HepG2 (cell line): Measurements from ENCODE around the gene SCN9A. TPM values are rescaled to one million over a fixed set of nuclear protein-coding genes. Genes with fewer than 3 reads are reported as not detected.
A peak's percentile ranks its signal among the peaks of the same experiment; 100 is the strongest.

Experiments used
- FOXA1 ChIP-seq, 2 experiments: fragments of 450-650 bp in 1 of 2; sonication (generic) in 1 of 2; formaldehyde crosslinking in 1 of 2; IDR thresholded peaks; 2 replicates each; pipeline versions ENCODE4 v1.4.0 to v1.6.1; 2016 to 2020; ENCODE audit warnings: missing genetic modification reagents in 1 of 2
- KLF9 ChIP-seq: IDR thresholded peaks from 2 replicates; pipeline ENCODE4 v1.6.1; 2016; ENCODE audit warnings: low read depth
- MED8 ChIP-seq: sonication (generic); formaldehyde crosslinking; IDR thresholded peaks from 2 replicates; pipeline ENCODE4 v1.8.1; 2023; ENCODE audit warnings: mild to moderate bottlenecking, missing genetic modification reagents; ENCODE audit not compliant: insufficient replicate concordance
- NCOA1 ChIP-seq: sonication (generic); formaldehyde crosslinking; IDR thresholded peaks from 2 replicates; pipeline ENCODE4 v1.9.0; 2021; ENCODE audit warnings: missing genetic modification reagents
- NKX3-1 ChIP-seq: sonication (generic); formaldehyde crosslinking; IDR thresholded peaks from 2 replicates; pipeline ENCODE4 v1.5.0; 2020; ENCODE audit warnings: missing genetic modification reagents
- NR2F2 ChIP-seq: IDR thresholded peaks from 2 replicates; pipeline ENCODE4 v1.6.1; 2012; ENCODE audit warnings: low read depth, inconsistent platforms, borderline replicate concordance
- SOX5 ChIP-seq: IDR thresholded peaks from 2 replicates; pipeline ENCODE4 v1.6.1; 2016; ENCODE audit warnings: borderline replicate concordance
- ZC3H13 ChIP-seq: sonication (generic); formaldehyde crosslinking; IDR thresholded peaks from 2 replicates; pipeline ENCODE4 v1.8.1; 2023; ENCODE audit warnings: mild to moderate bottlenecking, missing genetic modification reagents, moderate library complexity
- ZFP82 ChIP-seq: sonication (generic); formaldehyde crosslinking; IDR thresholded peaks from 2 replicates; pipeline ENCODE4 v1.5.1; 2020; ENCODE audit warnings: mild to moderate bottlenecking, missing genetic modification reagents, borderline replicate concordance
- ZNF333 ChIP-seq: sonication (generic); formaldehyde crosslinking; IDR thresholded peaks from 2 replicates; pipeline ENCODE4 v1.4.0; 2020; ENCODE audit warnings: mild to moderate bottlenecking, missing genetic modification reagents, borderline replicate concordance
- ZNF441 ChIP-seq: sonication (generic); formaldehyde crosslinking; IDR thresholded peaks from 2 replicates; pipeline ENCODE4 v1.7.0; 2021; ENCODE audit warnings: missing genetic modification reagents, borderline replicate concordance
- ZNF569 ChIP-seq: sonication (generic); formaldehyde crosslinking; IDR thresholded peaks from 2 replicates; pipeline ENCODE4 v1.5.0; 2020; ENCODE audit warnings: mild to moderate bottlenecking, missing genetic modification reagents, moderate library complexity, borderline replicate concordance
- ZNF749 ChIP-seq: sonication (generic); formaldehyde crosslinking; IDR thresholded peaks from 2 replicates; pipeline ENCODE4 v1.8.0; 2022; ENCODE audit warnings: mild to moderate bottlenecking, missing genetic modification reagents, moderate library complexity, borderline replicate concordance
- ZNF776 ChIP-seq: sonication (generic); formaldehyde crosslinking; IDR thresholded peaks from 2 replicates; pipeline ENCODE4 v1.4.0; 2020; ENCODE audit warnings: mild to moderate bottlenecking, missing genetic modification reagents
- ZNF781 ChIP-seq: sonication (generic); formaldehyde crosslinking; IDR thresholded peaks from 2 replicates; pipeline ENCODE4 v1.5.1; 2020; ENCODE audit warnings: borderline replicate concordance, mild to moderate bottlenecking, missing genetic modification reagents; ENCODE audit errors: not compliant biosample characterization
- ZSCAN29 ChIP-seq: sonication (generic); formaldehyde crosslinking; conservative IDR thresholded peaks from 2 replicates; pipeline ENCODE4 v1.4.0; 2020; ENCODE audit warnings: mild to moderate bottlenecking, missing genetic modification reagents
- ZSCAN31 ChIP-seq: sonication (generic); formaldehyde crosslinking; IDR thresholded peaks from 2 replicates; pipeline ENCODE4 v1.5.0; 2020; ENCODE audit warnings: low read depth, mild to moderate bottlenecking, missing genetic modification reagents
- polyA plus RNA-seq, 8 experiments: library from polyadenylated mRNA; depleted of rRNA in 3 of 8; stranded (reverse) in 7 of 8; unstranded in 1 of 8; fragments of >200 nt; fragmentation: Illumina TruSeq in 4 of 8; extraction: Trizol in 4 of 8; gene quantifications; 2 replicates each; pipeline versions ENCODE4 v1.2.1 to v1.2.3, GENCODE V29; 2011 to 2016; ENCODE audit warnings: low read depth in 4 of 8, missing spikeins in 1 of 8, mixed read lengths in 1 of 8; ENCODE audit not compliant: insufficient read depth in 1 of 8
- total RNA-seq, 5 experiments: library from RNA; depleted of rRNA; stranded (reverse); fragments of >200 nt; fragmentation: Illumina TruSeq; extraction: Trizol; gene quantifications; 2 replicates each; pipeline ENCODE4 v1.2.3, GENCODE V29; 2016; ENCODE audit warnings: low read depth in 1 of 5
- TF ChIP-seq, protein P1 (sequence below): sonication (generic); formaldehyde crosslinking; IDR thresholded peaks from 2 replicates; pipeline ENCODE4 v1.4.0; 2020; ENCODE audit warnings: missing genetic modification reagents
- TF ChIP-seq, protein P2 (sequence below): sonication (generic); formaldehyde crosslinking; IDR thresholded peaks from 2 replicates; pipeline ENCODE4 v1.5.0; 2020; ENCODE audit warnings: mild to moderate bottlenecking, missing genetic modification reagents, borderline replicate concordance

The SCN9A gene
- total and polyA plus RNA-seq, 2 of the 13 experiments (the other 11 are each of a cell fraction or from before 2014, with no cell fraction given): 15.3 to 24.3 TPM

DNA sequence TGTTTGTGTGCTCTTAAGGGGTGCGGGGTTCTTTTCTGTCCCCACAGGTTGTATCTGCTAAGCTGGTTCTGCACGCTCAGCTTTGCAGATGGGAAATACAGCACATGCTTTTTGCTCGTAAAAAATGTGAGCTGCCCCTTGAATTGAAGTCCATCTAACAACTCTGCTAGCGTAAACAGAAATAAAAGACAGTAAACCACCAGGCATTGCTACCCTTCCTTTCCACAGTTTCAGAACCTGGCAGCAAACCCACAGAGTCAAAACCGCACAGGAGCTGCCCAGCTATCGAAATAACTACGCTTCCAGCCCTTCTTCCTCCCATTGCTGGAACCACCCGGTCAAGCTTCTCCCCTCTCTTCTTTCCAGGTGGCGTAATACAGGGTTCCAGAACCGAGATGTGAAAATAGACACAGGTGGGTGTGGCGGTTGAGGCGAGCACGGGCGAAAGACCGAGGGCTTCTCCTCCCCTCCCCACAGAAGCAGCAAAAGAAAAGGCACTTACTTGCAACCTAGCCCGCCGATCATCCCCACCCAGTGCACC lies 479 bp downstream of the SCN9A start (continued):
- TF ChIP-seq NR2F2: 0 out of 2 replicates have a peak, but pooled peaks have one; percentile 12
- peak; percentile 43; the same call in 1 of the 2 replicates for TF ChIP-seq ZSCAN31 (CRISPR knock-in tag)
- TF ChIP-seq ZNF333 (CRISPR knock-in tag): peak; percentile 1; the same call in 1 of the 2 replicates
- TF ChIP-seq ZNF441 (CRISPR knock-in tag): no peak
- TF ChIP-seq ZNF569 (CRISPR knock-in tag): peak; percentile 90; the same call in 1 of the 2 replicates
- 0 out of 2 replicates have a peak, but pooled peaks have one; percentile 54 for TF ChIP-seq NCOA1
- TF ChIP-seq ZNF781: peak; percentile 22
- peak; percentile 13; the same call in 1 of the 2 replicates for TF ChIP-seq KLF9
- 0 out of 2 replicates have a peak, but pooled peaks have one; percentile 7 for TF ChIP-seq NKX3-1 (CRISPR knock-in tag)
- peak; percentile 8; the same call in 1 of the 2 replicates for TF ChIP-seq SOX5 (CRISPR knock-in tag)
- peak; percentile 25; the same call in 1 of the 2 replicates for TF ChIP-seq ZC3H13 (CRISPR knock-in tag)
- TF ChIP-seq, protein P1, sequence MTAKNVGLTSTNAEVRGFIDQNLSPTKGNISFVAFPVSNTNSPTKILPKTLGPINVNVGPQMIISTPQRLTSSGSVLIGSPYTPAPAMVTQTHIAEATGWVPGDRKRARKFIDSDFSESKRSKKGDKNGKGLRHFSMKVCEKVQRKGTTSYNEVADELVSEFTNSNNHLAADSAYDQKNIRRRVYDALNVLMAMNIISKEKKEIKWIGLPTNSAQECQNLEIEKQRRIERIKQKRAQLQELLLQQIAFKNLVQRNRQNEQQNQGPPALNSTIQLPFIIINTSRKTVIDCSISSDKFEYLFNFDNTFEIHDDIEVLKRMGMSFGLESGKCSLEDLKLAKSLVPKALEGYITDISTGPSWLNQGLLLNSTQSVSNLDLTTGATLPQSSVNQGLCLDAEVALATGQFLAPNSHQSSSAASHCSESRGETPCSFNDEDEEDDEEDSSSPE (CRISPR knock-in tag): no peak
- 0 out of 2 replicates have a peak, but pooled peaks have one; percentile 14 for TF ChIP-seq ZSCAN29 (CRISPR knock-in tag)
- peak; percentile 40; the same call in 1 of the 2 replicates for TF ChIP-seq ZNF749
- no peak; the same call in 1 of the 2 replicates for TF ChIP-seq ZNF776 (CRISPR knock-in tag)
- no peak for TF ChIP-seq MED8 (CRISPR knock-in tag)
- TF ChIP-seq, protein P2, sequence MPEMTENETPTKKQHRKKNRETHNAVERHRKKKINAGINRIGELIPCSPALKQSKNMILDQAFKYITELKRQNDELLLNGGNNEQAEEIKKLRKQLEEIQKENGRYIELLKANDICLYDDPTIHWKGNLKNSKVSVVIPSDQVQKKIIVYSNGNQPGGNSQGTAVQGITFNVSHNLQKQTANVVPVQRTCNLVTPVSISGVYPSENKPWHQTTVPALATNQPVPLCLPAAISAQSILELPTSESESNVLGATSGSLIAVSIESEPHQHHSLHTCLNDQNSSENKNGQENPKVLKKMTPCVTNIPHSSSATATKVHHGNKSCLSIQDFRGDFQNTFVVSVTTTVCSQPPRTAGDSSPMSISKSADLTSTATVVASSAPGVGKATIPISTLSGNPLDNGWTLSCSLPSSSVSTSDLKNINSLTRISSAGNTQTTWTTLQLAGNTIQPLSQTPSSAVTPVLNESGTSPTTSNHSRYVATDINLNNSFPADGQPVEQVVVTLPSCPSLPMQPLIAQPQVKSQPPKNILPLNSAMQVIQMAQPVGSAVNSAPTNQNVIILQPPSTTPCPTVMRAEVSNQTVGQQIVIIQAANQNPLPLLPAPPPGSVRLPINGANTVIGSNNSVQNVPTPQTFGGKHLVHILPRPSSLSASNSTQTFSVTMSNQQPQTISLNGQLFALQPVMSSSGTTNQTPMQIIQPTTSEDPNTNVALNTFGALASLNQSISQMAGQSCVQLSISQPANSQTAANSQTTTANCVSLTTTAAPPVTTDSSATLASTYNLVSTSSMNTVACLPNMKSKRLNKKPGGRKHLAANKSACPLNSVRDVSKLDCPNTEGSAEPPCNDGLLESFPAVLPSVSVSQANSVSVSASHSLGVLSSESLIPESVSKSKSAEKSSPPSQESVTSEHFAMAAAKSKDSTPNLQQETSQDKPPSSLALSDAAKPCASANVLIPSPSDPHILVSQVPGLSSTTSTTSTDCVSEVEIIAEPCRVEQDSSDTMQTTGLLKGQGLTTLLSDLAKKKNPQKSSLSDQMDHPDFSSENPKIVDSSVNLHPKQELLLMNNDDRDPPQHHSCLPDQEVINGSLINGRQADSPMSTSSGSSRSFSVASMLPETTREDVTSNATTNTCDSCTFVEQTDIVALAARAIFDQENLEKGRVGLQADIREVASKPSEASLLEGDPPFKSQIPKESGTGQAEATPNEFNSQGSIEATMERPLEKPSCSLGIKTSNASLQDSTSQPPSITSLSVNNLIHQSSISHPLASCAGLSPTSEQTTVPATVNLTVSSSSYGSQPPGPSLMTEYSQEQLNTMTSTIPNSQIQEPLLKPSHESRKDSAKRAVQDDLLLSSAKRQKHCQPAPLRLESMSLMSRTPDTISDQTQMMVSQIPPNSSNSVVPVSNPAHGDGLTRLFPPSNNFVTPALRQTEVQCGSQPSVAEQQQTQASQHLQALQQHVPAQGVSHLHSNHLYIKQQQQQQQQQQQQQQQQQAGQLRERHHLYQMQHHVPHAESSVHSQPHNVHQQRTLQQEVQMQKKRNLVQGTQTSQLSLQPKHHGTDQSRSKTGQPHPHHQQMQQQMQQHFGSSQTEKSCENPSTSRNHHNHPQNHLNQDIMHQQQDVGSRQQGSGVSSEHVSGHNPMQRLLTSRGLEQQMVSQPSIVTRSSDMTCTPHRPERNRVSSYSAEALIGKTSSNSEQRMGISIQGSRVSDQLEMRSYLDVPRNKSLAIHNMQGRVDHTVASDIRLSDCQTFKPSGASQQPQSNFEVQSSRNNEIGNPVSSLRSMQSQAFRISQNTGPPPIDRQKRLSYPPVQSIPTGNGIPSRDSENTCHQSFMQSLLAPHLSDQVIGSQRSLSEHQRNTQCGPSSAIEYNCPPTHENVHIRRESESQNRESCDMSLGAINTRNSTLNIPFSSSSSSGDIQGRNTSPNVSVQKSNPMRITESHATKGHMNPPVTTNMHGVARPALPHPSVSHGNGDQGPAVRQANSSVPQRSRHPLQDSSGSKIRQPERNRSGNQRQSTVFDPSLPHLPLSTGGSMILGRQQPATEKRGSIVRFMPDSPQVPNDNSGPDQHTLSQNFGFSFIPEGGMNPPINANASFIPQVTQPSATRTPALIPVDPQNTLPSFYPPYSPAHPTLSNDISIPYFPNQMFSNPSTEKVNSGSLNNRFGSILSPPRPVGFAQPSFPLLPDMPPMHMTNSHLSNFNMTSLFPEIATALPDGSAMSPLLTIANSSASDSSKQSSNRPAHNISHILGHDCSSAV (CRISPR knock-in tag): 0 out of 2 replicates have a peak, but pooled peaks have one; percentile 57
- peak; percentile 81; the same call in 1 of the 2 replicates for TF ChIP-seq ZFP82 (CRISPR knock-in tag)
- no peak for TF ChIP-seq FOXA1 (IDR thresholded peaks at IDR 0.05)
- no peak for TF ChIP-seq FOXA1 (CRISPR knock-in tag; IDR thresholded peaks at IDR 0.05)
